Activated T-helper 1 cell treated with anti-CD3 and anti-CD28 coated beads, Interleukin-12 subunit alpha, Interleukin-12 subunit beta, Interleukin-2, Interleukin-4 antibody, amounts not matched to agents 30 ng/mL and 10 ng/mL and 1 ng/mL, durations not matched to agents 14 hours and 24 hours and 36 hours (primary cell): ENCODE data around the gene ATG7. TPM values are rescaled to one million over a fixed set of nuclear protein-coding genes. Genes with fewer than 3 reads are reported as not detected.
"Not testable (repeated sequence)": the region's sequence is repeated elsewhere in the genome, so short reads cannot be mapped to it uniquely, and the experiment has no call there.

Source experiments
- DNase-seq: peaks from one replicate; pipeline ENCODE4 v3.0.0; 2021; ENCODE audit warnings: low spot score
- H3K27ac Mint-ChIP-seq: one replicate; pipeline ENCODE4 v1.8.0; 2021; ENCODE audit warnings: mild to moderate bottlenecking, mixed read lengths
- H3K27me3 Mint-ChIP-seq: one replicate; pipeline ENCODE4 v1.8.0; 2022; ENCODE audit warnings: mild to moderate bottlenecking, moderate library complexity, mixed read lengths; ENCODE audit not compliant: insufficient read depth
- H3K36me3 Mint-ChIP-seq: one replicate; pipeline ENCODE4 v1.8.0; 2021; ENCODE audit warnings: low read depth, mixed read lengths
- H3K4me1 Mint-ChIP-seq: one replicate; pipeline ENCODE4 v1.8.0; 2021; ENCODE audit warnings: low read depth, mixed read lengths
- H3K4me3 Mint-ChIP-seq: one replicate; pipeline ENCODE4 v1.8.0; 2021; ENCODE audit warnings: mild to moderate bottlenecking, moderate library complexity, mixed read lengths
- H3K9me3 Mint-ChIP-seq: one replicate; pipeline ENCODE4 v1.8.0; 2021; ENCODE audit warnings: mixed read lengths
- intact Hi-C: fragments of 100-400 bp; cut with micrococcal nuclease; formaldehyde crosslinking; loops from one replicate; pipeline ENCODE4 v1.15.1; 2024
- total RNA-seq: library from RNA; stranded (reverse); gene quantifications from 2 replicates; pipeline ENCODE4 v1.2.3, GENCODE V29; 2022

Gene ATG7
- total RNA-seq, 1 donor from 2014 or later: 38.6 TPM

DNA sequence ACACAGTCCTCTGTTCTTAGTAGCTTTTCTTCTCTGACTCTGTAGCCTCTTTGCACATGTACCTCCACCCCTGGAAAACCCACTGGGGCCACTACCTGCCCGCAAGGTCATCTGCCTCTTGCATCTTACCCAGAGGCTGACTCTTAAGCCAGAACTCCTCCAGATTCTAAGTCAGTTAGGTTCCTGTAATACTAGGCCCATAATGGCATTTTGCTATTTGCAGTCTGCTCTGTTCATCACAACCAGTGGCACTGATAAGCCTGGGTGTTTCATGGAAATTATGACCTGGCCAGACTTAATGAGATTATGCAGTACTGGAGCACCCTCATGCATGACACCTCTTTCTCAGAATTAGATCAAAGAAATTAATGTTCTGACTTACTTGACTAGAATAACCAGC lies 31.7 kb upstream of the ATG7 start:
- peaks cover 27% of the 10 kb centered on the region for H3K4me1 Mint-ChIP-seq
- peak overlapping the region; percentile 12 for H3K4me3 Mint-ChIP-seq
- peak overlapping the region; percentile 81 for H3K27ac Mint-ChIP-seq
- H3K36me3 Mint-ChIP-seq: peaks cover 4% of the 10 kb centered on the region
- H3K9me3 Mint-ChIP-seq: peaks cover 28% of the 10 kb centered on the region
- intact Hi-C loops: no loop called here
- H3K27me3 Mint-ChIP-seq: peaks cover 2% of the 10 kb centered on the region
- DNase-seq: no peak

- no peak for DNase-seq
- no peak overlapping the region for H3K27ac Mint-ChIP-seq
- peaks cover 4% of the 10 kb centered on the region for H3K36me3 Mint-ChIP-seq
- no peak overlapping the region for H3K4me3 Mint-ChIP-seq
- H3K9me3 Mint-ChIP-seq: peaks cover 15% of the 10 kb centered on the region
- peaks cover 12% of the 10 kb centered on the region for H3K4me1 Mint-ChIP-seq
- peaks cover 4% of the 10 kb centered on the region for H3K27me3 Mint-ChIP-seq
- intact Hi-C loops: no loop called here
Observed at GRCh38 chr3:11244121-11244677, 28.0 kb upstream of the ATG7 start.

GRCh38 chr3:11245276-11245675 lies 26.9 kb upstream of the ATG7 start:
- Mint-ChIP-seq H3K36me3 (peaks cover 4% of the 10 kb centered on the region), H3K9me3 (peaks cover 9% of the 10 kb centered on the region), H3K27ac (no peak overlapping the region), H3K4me3 (no peak overlapping the region), H3K4me1 (peaks cover 6% of the 10 kb centered on the region), H3K27me3 (peaks cover 4% of the 10 kb centered on the region)
- DNase-seq: no peak
- intact Hi-C loops: no loop called here

- Mint-ChIP-seq H3K4me3 (no peak overlapping the region), H3K36me3 (no peaks in the 10 kb centered on the region), H3K27me3 (peaks cover 4% of the 10 kb centered on the region), H3K27ac (no peak overlapping the region), H3K4me1 (peaks cover 2% of the 10 kb centered on the region), H3K9me3 (peaks cover 4% of the 10 kb centered on the region)
- intact Hi-C loops: no loop called here
- DNase-seq: no peak
Observed at GRCh38 chr3:11245827-11246662, 26.2 kb upstream of the ATG7 start.

DNA sequence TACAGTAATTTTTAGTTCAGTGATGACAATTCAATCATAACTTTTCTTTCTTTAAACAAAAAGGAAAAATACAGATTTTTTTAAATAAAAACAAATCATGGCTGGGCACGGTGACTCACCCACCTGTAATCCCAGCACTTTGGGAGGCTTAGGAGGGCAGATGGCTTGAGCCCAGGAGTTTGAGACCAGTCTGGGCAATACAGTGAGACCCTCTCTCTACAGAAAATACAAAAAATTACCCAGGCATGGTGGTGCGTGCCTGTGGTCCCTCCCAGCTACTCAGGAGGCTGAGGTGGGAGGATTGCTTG lies 25.6 kb upstream of the ATG7 start:
- H3K9me3 Mint-ChIP-seq: peaks cover 4% of the 10 kb centered on the region
- no peak overlapping the region for H3K27ac Mint-ChIP-seq
- intact Hi-C loops: no loop called here
- peaks cover 8% of the 10 kb centered on the region for H3K4me1 Mint-ChIP-seq
- no peak for DNase-seq
- H3K4me3 Mint-ChIP-seq: no peak overlapping the region
- H3K27me3 Mint-ChIP-seq: peaks cover 4% of the 10 kb centered on the region
- H3K36me3 Mint-ChIP-seq: no peaks in the 10 kb centered on the region

DNA sequence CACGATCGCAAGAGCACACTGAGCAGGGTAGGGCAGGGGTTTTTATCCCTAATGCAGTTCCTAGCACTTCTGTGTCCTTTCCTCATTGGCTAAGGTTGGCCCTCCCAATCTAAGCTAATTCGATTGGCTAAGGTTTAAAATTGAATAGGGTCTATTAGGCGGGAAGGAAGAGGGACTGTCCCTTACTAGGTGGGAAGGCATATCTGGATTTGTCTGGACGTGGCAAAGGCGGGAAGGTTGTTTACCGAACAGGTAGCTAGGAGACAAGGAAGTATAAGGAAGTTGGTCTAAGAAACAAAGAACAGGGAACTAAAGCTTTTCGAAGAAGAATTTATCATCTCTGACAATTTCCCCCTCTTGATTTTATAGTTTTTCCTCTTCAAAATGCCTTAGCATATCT lies 24.8 kb upstream of the ATG7 start:
- no peaks in the 10 kb centered on the region for H3K36me3 Mint-ChIP-seq
- DNase-seq: no peak
- intact Hi-C loops: no loop called here
- peaks cover 4% of the 10 kb centered on the region for H3K27me3 Mint-ChIP-seq
- H3K4me1 Mint-ChIP-seq: peaks cover 11% of the 10 kb centered on the region
- H3K27ac Mint-ChIP-seq: no peak overlapping the region
- H3K4me3 Mint-ChIP-seq: no peak overlapping the region
- H3K9me3 Mint-ChIP-seq: peaks cover 4% of the 10 kb centered on the region

DNA sequence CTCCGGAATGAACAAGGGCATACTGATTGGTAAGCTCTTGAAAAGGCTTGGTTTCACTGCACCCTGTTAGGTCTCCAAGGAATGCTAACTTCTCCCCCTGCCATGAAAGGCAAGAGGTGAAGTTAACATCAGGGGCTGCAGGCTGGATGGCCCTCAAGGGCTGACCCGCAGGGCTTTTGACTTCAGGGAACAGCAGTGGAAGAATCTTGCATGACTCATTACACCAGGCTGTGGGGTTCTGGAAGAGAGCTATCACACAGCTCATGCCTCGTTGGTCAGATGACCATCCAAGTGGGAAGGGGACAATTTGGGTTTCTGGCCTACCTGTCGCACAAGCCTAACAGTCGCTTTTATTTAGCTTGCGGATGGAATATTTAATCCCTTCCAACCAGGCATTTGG lies 23.6 kb upstream of the ATG7 start:
- no peak overlapping the region for H3K27ac Mint-ChIP-seq
- intact Hi-C loops: no loop called here
- no peak overlapping the region for H3K4me3 Mint-ChIP-seq

GRCh38 chr3:11250902-11251806 lies 21.0 kb upstream of the ATG7 start:
- H3K4me1 Mint-ChIP-seq: peaks cover 11% of the 10 kb centered on the region
- H3K9me3 Mint-ChIP-seq: no peaks in the 10 kb centered on the region
- H3K36me3 Mint-ChIP-seq: no peaks in the 10 kb centered on the region
- intact Hi-C loops: no loop called here
- H3K27me3 Mint-ChIP-seq: peaks cover 4% of the 10 kb centered on the region
- DNase-seq: no peak
- H3K4me3 Mint-ChIP-seq: no peak overlapping the region
- H3K27ac Mint-ChIP-seq: no peak overlapping the region

More for the DNA sequence above, 23.6 kb upstream of the ATG7 start:
- H3K9me3 Mint-ChIP-seq: peaks cover 2% of the 10 kb centered on the region
- no peaks in the 10 kb centered on the region for H3K36me3 Mint-ChIP-seq
- H3K4me1 Mint-ChIP-seq: peaks cover 11% of the 10 kb centered on the region
- H3K27me3 Mint-ChIP-seq: peaks cover 2% of the 10 kb centered on the region
- no peak for DNase-seq

GRCh38 chr3:11251807-11252176 lies 20.4 kb upstream of the ATG7 start:
- intact Hi-C loops: no loop called here
- Mint-ChIP-seq H3K27ac (no peak overlapping the region), H3K36me3 (no peaks in the 10 kb centered on the region), H3K9me3 (no peaks in the 10 kb centered on the region), H3K4me3 (no peak overlapping the region), H3K27me3 (peaks cover 4% of the 10 kb centered on the region), H3K4me1 (peaks cover 11% of the 10 kb centered on the region)
- DNase-seq: no peak

DNA sequence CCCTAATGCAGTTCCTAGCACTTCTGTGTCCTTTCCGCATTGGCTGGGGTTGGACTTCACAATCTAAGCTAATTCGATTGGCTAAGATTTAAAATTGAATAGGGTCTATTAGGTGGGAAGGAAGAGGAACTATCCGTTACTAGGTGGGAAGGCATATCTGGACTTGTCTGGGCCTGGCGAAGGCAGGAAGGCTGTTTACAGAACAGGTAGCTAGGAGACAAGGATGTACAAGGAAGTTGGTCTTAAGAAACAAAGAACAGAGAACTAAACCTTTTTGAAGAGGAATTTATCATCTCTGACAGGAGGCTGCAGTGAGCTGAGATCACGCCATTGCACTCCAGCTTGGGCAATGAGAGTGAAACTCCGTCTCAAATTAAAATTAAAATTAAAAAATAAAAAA lies 17.3 kb upstream of the ATG7 start:
- no peaks in the 10 kb centered on the region for H3K9me3 Mint-ChIP-seq
- intact Hi-C loops: no loop called here
- peaks cover 2% of the 10 kb centered on the region for H3K27me3 Mint-ChIP-seq
- peaks cover 11% of the 10 kb centered on the region for H3K4me1 Mint-ChIP-seq
- no peak for DNase-seq
- no peak overlapping the region for H3K27ac Mint-ChIP-seq
- no peak overlapping the region for H3K4me3 Mint-ChIP-seq
- H3K36me3 Mint-ChIP-seq: no peaks in the 10 kb centered on the region

- H3K9me3 Mint-ChIP-seq, H3K36me3 Mint-ChIP-seq, H3K27me3 Mint-ChIP-seq, intact Hi-C loops, H3K4me3 Mint-ChIP-seq, H3K27ac Mint-ChIP-seq, DNase-seq: not testable (repeated sequence)
- peaks cover 11% of the 10 kb centered on the region for H3K4me1 Mint-ChIP-seq
Observed at GRCh38 chr3:11255537-11255936, 16.7 kb upstream of the ATG7 start.

- Mint-ChIP-seq H3K27ac (no peak overlapping the region), H3K9me3 (no peaks in the 10 kb centered on the region), H3K27me3 (peaks cover 13% of the 10 kb centered on the region), H3K4me1 (no peaks in the 10 kb centered on the region), H3K36me3 (no peaks in the 10 kb centered on the region), H3K4me3 (no peak overlapping the region)
- intact Hi-C loops: no loop called here
- DNase-seq: no peak
Observed at GRCh38 chr3:11258958-11259357, 13.2 kb upstream of the ATG7 start.

- DNase-seq: no peak
- H3K9me3 Mint-ChIP-seq: no peaks in the 10 kb centered on the region
- no peak overlapping the region for H3K27ac Mint-ChIP-seq
- H3K27me3 Mint-ChIP-seq: peaks cover 14% of the 10 kb centered on the region
- no peaks in the 10 kb centered on the region for H3K36me3 Mint-ChIP-seq
- H3K4me3 Mint-ChIP-seq: no peak overlapping the region
- intact Hi-C loops: no loop called here
- H3K4me1 Mint-ChIP-seq: no peaks in the 10 kb centered on the region
Observed at GRCh38 chr3:11260460-11260859, 11.7 kb upstream of the ATG7 start.
